PFSK-1 (cell line): ENCODE measurements around the gene AGPAT3.

ENCODE experiments used
- FOXP2 ChIP-seq: optimal IDR thresholded peaks from 2 replicates; pipeline ENCODE3; 2011; ENCODE audit warnings: borderline replicate concordance, control low read depth, inconsistent platforms; ENCODE audit not compliant: insufficient read depth; ENCODE audit errors: extremely low read length, extremely low read depth
- POLR2AphosphoS5 ChIP-seq: IDR thresholded peaks from 2 replicates; pipeline ENCODE4 v1.6.1; 2012; ENCODE audit warnings: low read depth, mild to moderate bottlenecking, control low read depth, low read length, moderate library complexity
- SIN3A ChIP-seq: IDR thresholded peaks from 2 replicates; pipeline ENCODE4 v1.6.1; 2012; ENCODE audit warnings: mild to moderate bottlenecking, low read length, moderate library complexity, borderline replicate concordance; ENCODE audit not compliant: insufficient read depth
- TAF1 ChIP-seq: IDR thresholded peaks from 2 replicates; pipeline ENCODE4 v1.6.1; 2012; ENCODE audit warnings: low read length, control low read depth, borderline replicate concordance; ENCODE audit not compliant: insufficient read depth
- TF ChIP-seq, protein P1 (sequence below), 2 experiments: IDR thresholded peaks; 2 replicates each; pipeline versions ENCODE4 v1.6.1 to v1.8.0; 2011 to 2012; ENCODE audit warnings: low read depth in 2 of 2, low read length in 2 of 2, control low read depth in 1 of 2, inconsistent platforms in 1 of 2, mild to moderate bottlenecking in 1 of 2, moderate library complexity in 1 of 2; ENCODE audit not compliant: insufficient read depth in 1 of 2

Gene AGPAT3

DNA sequence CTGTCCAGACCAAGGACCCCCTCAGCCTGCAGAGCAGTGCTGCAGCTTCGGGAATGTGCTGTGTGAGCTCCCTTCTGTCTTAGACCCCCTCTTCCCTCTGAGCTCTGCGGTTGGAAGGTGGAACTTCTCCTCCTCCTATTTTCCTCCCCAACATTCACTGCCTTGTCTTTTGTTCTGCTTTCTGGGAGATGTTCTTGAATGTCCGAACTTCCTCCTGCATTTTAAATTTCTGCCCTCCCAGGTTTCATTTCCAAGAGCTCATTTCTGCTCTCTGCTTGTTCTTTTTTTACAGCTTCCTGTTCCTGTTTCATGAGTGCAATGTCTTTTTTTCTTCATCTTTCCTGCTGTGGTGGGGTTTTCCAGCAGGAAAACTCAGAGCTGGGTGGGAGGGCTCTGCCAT lies 46.3 kb upstream of the AGPAT3 start:
- TF ChIP-seq POLR2AphosphoS5 (no peak), TAF1 (no peak), SIN3A (no peak), FOXP2 (no peak)
- TF ChIP-seq, protein P1, sequence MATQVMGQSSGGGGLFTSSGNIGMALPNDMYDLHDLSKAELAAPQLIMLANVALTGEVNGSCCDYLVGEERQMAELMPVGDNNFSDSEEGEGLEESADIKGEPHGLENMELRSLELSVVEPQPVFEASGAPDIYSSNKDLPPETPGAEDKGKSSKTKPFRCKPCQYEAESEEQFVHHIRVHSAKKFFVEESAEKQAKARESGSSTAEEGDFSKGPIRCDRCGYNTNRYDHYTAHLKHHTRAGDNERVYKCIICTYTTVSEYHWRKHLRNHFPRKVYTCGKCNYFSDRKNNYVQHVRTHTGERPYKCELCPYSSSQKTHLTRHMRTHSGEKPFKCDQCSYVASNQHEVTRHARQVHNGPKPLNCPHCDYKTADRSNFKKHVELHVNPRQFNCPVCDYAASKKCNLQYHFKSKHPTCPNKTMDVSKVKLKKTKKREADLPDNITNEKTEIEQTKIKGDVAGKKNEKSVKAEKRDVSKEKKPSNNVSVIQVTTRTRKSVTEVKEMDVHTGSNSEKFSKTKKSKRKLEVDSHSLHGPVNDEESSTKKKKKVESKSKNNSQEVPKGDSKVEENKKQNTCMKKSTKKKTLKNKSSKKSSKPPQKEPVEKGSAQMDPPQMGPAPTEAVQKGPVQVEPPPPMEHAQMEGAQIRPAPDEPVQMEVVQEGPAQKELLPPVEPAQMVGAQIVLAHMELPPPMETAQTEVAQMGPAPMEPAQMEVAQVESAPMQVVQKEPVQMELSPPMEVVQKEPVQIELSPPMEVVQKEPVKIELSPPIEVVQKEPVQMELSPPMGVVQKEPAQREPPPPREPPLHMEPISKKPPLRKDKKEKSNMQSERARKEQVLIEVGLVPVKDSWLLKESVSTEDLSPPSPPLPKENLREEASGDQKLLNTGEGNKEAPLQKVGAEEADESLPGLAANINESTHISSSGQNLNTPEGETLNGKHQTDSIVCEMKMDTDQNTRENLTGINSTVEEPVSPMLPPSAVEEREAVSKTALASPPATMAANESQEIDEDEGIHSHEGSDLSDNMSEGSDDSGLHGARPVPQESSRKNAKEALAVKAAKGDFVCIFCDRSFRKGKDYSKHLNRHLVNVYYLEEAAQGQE (IDR thresholded peaks at IDR 0.05; ENCODE audit: insufficient read depth in 1 of 2, low read depth in 2 of 2, low read length in 2 of 2), result no peak

DNA sequence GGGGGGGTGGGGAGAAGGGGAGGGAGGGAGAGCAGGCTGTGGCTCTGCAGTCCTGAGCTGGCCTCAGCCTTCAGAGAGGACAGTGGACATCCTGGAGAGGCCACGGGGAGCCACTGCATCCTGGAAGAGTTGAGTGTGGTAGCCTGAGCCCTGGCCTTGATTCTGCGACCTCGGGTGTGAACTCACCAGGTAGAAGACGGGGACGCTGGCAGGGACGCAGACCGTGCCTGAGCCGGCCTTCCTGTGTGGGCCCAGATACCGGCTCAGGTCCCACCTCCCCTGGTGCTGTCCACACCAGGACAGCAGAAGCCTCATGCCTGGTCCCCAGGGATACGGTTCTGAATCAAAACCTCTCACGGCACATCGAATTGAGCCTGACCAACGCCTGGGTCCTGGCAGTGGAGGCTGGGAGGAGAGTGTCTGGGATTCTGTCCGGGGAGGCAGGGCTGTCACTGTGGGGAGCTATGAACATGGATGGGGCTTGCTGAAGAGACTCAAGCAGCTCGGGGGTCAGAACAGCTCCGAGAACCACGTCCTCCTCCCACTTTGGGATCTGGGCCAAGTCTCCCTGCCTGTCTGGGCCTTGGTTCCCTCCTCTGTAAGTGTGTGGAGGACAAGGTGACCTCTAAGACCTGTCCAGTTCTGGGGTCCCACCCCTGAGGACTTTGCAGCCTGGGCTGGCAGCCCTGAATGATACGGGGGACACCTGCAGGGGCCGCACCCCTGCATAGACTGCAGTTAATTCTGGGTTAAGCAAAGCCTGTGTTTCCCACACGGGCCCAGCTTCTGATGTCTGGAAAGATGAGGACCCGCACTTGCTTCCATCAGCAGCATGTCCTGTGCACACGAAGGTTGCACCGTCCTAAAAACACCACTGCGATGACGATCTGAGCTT lies 45.3 kb upstream of the AGPAT3 start:
- TF ChIP-seq FOXP2 (no peak), TAF1 (no peak), SIN3A (no peak), POLR2AphosphoS5 (no peak)
- TF ChIP-seq, protein P1 (IDR thresholded peaks at IDR 0.05; ENCODE audit: insufficient read depth in 1 of 2, low read depth in 2 of 2, low read length in 2 of 2), result no peak

DNA sequence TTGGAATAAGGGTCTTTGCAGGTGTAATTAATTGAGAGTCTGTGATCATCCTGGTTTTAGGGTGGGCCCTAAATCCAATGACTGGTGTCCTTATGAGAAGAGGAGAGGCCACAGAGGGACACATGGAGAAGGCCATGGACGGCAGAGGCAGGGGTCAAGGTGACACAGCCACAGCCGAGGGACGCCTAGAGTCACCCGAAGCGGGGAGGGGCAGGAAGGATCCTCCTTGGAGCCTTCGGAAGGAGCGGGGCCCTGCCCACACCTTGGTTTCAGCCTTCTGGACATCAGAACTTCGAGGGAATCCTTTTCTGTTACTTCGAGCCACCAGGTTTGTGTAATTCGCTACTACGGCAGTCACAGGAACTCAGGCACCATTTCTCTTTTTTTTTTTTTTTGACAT lies 44.6 kb upstream of the AGPAT3 start:
- TF ChIP-seq FOXP2 (no peak), SIN3A (no peak), TAF1 (no peak), POLR2AphosphoS5 (no peak)
- TF ChIP-seq, protein P1 (IDR thresholded peaks at IDR 0.05; ENCODE audit: insufficient read depth in 1 of 2, low read depth in 2 of 2, low read length in 2 of 2), result no peak

DNA sequence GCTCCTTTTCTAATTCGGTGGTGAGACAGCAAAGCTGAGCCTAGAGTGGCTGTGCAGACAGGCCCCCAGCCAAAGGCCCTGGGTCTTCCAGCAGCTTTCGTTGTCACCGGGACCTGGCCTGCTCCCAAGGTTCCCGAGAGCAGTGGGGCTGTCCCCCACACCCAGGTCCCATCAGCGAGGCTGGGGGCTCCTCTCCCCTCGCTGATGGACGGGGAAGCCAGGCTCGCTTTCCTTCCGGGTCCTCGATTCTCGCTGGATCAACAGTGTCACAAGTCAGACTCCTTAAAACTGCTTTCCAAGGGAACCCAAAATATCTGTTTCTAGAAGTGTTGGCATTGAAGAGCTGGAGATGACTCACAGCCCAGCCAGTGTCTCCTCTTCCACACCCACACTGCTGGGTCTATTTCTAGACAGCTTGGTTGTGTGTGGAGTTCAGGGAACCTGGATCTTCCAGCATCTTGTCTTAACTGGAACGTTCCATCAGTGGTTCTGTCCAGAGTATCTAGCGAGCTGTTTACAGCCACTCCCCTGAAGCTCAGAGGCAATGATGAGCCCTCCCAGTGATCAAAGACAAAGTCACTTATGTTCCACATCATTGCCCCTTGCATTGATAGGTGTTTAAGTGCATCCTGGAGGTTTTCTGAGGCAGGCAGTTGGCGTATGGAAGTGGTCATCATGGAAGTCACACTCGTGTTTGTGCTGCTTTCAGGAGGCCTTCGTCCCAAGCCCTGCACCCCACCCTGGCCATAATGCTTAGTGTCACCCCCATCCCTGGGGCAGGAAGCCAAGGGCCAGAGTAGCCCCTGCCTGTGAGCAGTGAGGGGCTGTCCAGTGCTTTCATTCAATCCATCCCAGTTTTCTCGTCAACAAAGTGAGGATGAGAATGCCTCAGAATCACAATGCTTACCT lies 40.4 kb upstream of the AGPAT3 start:
- TF ChIP-seq, protein P1 (IDR thresholded peaks at IDR 0.05; ENCODE audit: insufficient read depth in 1 of 2, low read depth in 2 of 2, low read length in 2 of 2), result no peak
- TF ChIP-seq FOXP2, result no peak
- TF ChIP-seq TAF1, result no peak
- TF ChIP-seq POLR2AphosphoS5, result no peak
- no peak for TF ChIP-seq SIN3A
